Urinary bladder (tissue), 4 donors: ENCODE measurements around the gene RFPL2. TPM values are rescaled to one million over a fixed set of nuclear protein-coding genes. Genes with fewer than 3 reads are reported as not detected.

Source experiments
- DNase-seq: peaks from one replicate; pipeline ENCODE4 v3.0.0-alpha.2; 2015; ENCODE audit errors: extremely low spot score
- H3K27ac ChIP-seq: one replicate; pipeline ENCODE4 v1.5.1; 2013; ENCODE audit warnings: low read depth, mild to moderate bottlenecking, moderate library complexity
- H3K36me3 ChIP-seq: one replicate; pipeline ENCODE4 v1.6.1; 2013; ENCODE audit warnings: mild to moderate bottlenecking, moderate library complexity; ENCODE audit not compliant: insufficient read depth
- H3K4me1 ChIP-seq: one replicate; pipeline ENCODE4 v1.6.1; 2013; ENCODE audit warnings: mild to moderate bottlenecking, moderate library complexity; ENCODE audit not compliant: insufficient read depth
- H3K4me3 ChIP-seq: one replicate; pipeline ENCODE4 v1.5.1; 2013; ENCODE audit warnings: low read depth, low read length
- WGBS: extraction: QIAGEN DNeasy Blood & Tissue Kit; methylation state at CpG from one replicate; pipeline ENCODE4 v1.1.7; 2013; 5-methylcytosine and 5-hydroxymethylcytosine counted together
- polyA plus RNA-seq: library from polyadenylated mRNA; stranded (reverse); fragments of 200-250 nt; gene quantifications from one replicate; pipeline ENCODE4 v1.2.3, GENCODE V29; 2013
- total RNA-seq: library from RNA; depleted of rRNA; stranded (reverse); fragments of >200 nt; gene quantifications from one replicate; pipeline ENCODE4 v1.2.3, GENCODE V29; 2014
- donor health status: healthy with polysubstance abuse.
- donor health status: healthy.

Gene RFPL2
- total RNA-seq (not detected), polyA plus RNA-seq (not detected)

DNA sequence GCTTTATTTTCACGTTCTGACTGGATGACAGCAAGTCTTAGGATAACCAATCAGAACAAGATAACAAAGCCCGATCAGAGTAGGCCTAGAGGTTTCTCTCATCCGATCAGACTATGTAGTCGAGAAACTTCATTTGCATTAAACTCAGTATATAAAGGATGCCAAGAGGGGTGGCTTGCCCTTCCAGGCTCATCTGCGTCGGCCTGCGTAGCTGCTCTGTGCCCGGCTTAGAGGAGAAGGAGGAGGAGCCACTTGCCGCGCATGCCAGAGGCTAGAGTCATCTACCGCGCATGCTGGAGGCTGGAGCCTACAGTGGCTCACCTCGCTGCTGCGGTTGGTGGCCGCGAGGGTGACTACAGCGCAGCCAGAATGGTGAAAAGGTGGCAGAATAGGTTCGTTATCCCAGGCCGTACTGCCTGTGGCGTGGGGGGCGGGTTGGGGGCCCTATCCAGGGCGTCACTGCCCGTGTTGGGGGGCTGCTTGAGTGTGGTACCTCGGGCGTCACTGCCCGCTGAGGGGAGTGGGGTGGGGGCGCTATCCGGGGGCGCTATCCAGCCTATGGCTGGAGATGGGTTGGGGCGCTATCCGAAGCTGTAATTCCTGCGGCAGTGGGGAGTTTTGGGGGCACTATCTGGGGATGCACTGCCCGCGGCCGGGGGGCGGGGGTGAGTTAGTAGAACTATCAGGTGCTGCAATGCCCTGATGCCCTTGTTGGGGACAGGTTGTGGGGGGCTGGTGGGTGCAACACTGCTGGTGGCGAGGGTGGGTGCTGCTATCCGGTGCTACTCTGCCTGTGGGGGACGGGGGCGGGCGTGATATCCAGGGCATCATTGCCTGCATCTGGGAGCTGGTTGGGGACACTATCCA lies at the start of gene RFPL2:
Gene RFPL2 (minus strand): TSS at position 218 of the 867 bp plus-strand sequence. CDS start 2,622 bp downstream, outside the sequence.
- H3K36me3 ChIP-seq: no peaks in the 10 kb centered on the region
- 66% methylated on average over 41 of the region's 41 CpGs for WGBS
- H3K4me3 ChIP-seq: no peak within 1 kb of the TSS
- no peak within 1 kb of the TSS for H3K27ac ChIP-seq
- H3K4me1 ChIP-seq: no peaks in the 10 kb centered on the region
- no peak for DNase-seq

DNA sequence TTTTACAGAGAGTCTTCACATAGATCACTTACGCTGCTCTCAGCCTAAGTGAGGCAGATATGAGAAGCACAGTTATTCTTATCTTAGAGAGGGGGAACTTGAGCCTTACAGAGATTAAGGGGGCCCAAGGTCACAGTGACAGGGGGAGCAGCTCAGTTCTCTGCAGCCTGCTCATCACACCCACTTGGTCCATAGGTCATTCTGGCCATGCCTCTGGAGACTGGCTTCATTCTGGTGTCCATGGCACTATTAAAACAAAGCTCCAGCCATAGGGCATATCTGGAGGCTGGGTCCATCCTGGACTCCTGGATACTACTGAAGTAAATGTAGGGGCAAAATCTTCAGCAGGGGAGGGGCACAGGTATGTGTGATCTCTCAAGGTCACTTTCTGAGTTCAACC lies 44.4 kb upstream of the RFPL2 start:
- no peaks in the 10 kb centered on the region for H3K36me3 ChIP-seq
- no peak for DNase-seq
- no peak overlapping the region for H3K4me3 ChIP-seq
- WGBS: 48% methylated on average over 1 of the region's 1 CpG
- no peaks in the 10 kb centered on the region for H3K4me1 ChIP-seq
- no peak overlapping the region for H3K27ac ChIP-seq

DNA sequence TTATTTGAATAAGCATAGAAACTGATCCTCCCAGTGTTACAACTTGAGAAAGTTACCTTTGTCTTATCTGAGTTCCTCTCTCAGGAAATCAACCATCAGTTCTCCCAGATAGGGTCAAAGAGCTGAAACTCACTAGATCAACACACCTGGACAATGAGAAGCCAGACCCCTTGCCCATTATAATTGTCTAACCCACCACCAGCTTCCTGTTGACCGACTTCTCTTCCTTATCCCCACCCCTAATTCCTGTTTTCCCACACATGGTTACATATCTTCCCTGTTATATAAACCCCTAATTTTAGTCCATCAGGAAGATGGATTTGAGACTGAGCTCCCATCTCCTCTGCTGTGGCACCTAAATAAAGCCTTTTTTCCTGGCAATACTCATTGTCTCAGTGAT lies 43.4 kb upstream of the RFPL2 start:
- WGBS: 47% methylated on average over 1 of the region's 1 CpG
- H3K4me3 ChIP-seq: no peak overlapping the region
- no peaks in the 10 kb centered on the region for H3K4me1 ChIP-seq
- no peaks in the 10 kb centered on the region for H3K36me3 ChIP-seq
- DNase-seq: no peak
- H3K27ac ChIP-seq: no peak overlapping the region

GRCh38 chr22:32246166-32246565 lies 41.3 kb upstream of the RFPL2 start:
- no peak overlapping the region for H3K27ac ChIP-seq
- no peaks in the 10 kb centered on the region for H3K36me3 ChIP-seq
- no peak overlapping the region for H3K4me3 ChIP-seq
- DNase-seq: no peak
- 79% methylated on average over 5 of the region's 5 CpGs for WGBS
- no peaks in the 10 kb centered on the region for H3K4me1 ChIP-seq

DNA sequence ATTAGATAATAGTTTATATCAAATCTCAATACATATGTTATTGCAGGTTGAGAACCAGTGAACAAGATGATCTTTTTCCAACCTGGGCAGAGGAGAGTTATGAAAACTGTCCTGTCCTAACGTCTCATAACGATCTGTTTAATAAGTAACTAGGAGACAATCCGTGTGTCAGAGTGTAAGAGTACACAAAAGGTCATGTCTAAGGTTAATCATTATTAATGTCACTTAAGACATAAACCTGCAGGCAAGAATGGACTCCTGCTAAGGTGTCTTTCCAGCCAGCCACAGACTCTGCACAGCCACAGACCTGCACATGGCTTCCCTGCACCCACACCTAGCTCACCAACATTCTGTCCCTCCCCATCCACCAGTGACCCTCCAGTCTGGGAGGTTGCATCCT lies 40.2 kb upstream of the RFPL2 start:
- no peak for DNase-seq
- Histone ChIP-seq H3K4me1 (no peaks in the 10 kb centered on the region), H3K36me3 (no peaks in the 10 kb centered on the region), H3K27ac (no peak overlapping the region), H3K4me3 (no peak overlapping the region)
- WGBS: 66% methylated on average over 3 of the region's 3 CpGs

GRCh38 chr22:32244547-32244946 lies 39.7 kb upstream of the RFPL2 start:
- Histone ChIP-seq H3K36me3 (no peaks in the 10 kb centered on the region), H3K4me3 (no peak overlapping the region), H3K27ac (no peak overlapping the region), H3K4me1 (no peaks in the 10 kb centered on the region)
- DNase-seq: no peak
- 96% methylated on average over 1 of the region's 1 CpG for WGBS

GRCh38 chr22:32240461-32240860 lies 35.6 kb upstream of the RFPL2 start:
- 75% methylated on average over 2 of the region's 2 CpGs for WGBS
- no peak for DNase-seq
- Histone ChIP-seq H3K4me1 (no peaks in the 10 kb centered on the region), H3K36me3 (no peaks in the 10 kb centered on the region), H3K4me3 (no peak overlapping the region), H3K27ac (no peak overlapping the region)

DNA sequence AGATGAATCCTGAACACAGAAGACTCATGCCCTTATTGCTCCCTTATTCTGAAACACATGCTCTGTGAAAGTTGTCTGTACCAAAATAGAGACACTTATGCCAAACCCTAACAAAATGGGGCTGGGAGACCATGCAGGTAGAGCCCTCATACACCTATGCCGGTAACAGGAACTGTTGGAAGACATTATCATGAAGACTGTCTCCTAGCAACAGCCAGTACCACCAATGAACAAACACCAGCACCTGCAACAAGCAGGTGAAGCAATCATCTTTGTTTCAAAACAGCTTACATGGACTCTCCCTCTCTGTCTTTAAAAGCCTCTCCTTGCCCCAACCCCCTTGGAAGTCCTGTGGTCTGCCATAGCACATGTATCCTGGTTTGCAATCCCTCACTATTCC lies 33.0 kb upstream of the RFPL2 start:
- WGBS: 81% methylated on average over 1 of the region's 1 CpG
- H3K27ac ChIP-seq: no peak overlapping the region
- no peaks in the 10 kb centered on the region for H3K36me3 ChIP-seq
- no peak overlapping the region for H3K4me3 ChIP-seq
- DNase-seq: no peak
- H3K4me1 ChIP-seq: no peaks in the 10 kb centered on the region

DNA sequence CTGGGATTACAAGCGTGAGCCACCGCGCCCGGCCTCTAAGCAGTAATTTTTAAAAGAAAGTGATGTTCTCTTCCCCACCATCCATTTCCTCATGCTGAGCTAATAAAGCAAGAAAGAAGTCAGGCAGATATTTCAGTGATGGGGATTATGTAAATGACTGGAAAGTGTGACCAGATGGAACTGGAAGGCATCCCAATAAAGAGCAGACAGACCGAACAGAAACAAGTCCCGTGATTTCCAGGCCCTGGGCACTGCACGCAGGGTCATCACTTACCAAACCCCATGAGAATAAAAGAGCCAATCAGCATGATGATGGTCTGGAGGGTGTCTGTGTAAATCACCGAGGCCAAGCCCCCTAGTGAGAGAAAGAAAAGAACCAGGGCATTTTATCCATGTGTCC lies 32.1 kb upstream of the RFPL2 start:
- Histone ChIP-seq H3K4me1 (no peaks in the 10 kb centered on the region), H3K27ac (no peak overlapping the region), H3K36me3 (no peaks in the 10 kb centered on the region), H3K4me3 (no peak overlapping the region)
- 67% methylated on average over 8 of the region's 8 CpGs for WGBS
- no peak for DNase-seq

GRCh38 chr22:32233091-32233490 lies 28.2 kb upstream of the RFPL2 start:
- WGBS: 79% methylated on average over 5 of the region's 5 CpGs
- Histone ChIP-seq H3K4me3 (no peak overlapping the region), H3K27ac (no peak overlapping the region), H3K36me3 (no peaks in the 10 kb centered on the region), H3K4me1 (no peaks in the 10 kb centered on the region)
- DNase-seq: no peak

- no peak overlapping the region for H3K4me3 ChIP-seq
- no peak overlapping the region for H3K27ac ChIP-seq
- H3K36me3 ChIP-seq: no peaks in the 10 kb centered on the region
- no peak for DNase-seq
- no peaks in the 10 kb centered on the region for H3K4me1 ChIP-seq
- 52% methylated on average over 5 of the region's 5 CpGs for WGBS
Measured at GRCh38 chr22:32232191-32232830, 27.4 kb upstream of the RFPL2 start.

GRCh38 chr22:32226326-32227104 lies 21.6 kb upstream of the RFPL2 start:
- no peaks in the 10 kb centered on the region for H3K36me3 ChIP-seq
- DNase-seq: no peak
- H3K27ac ChIP-seq: no peak overlapping the region
- 53% methylated on average over 7 of the region's 7 CpGs for WGBS
- H3K4me1 ChIP-seq: no peaks in the 10 kb centered on the region
- H3K4me3 ChIP-seq: no peak overlapping the region

DNA sequence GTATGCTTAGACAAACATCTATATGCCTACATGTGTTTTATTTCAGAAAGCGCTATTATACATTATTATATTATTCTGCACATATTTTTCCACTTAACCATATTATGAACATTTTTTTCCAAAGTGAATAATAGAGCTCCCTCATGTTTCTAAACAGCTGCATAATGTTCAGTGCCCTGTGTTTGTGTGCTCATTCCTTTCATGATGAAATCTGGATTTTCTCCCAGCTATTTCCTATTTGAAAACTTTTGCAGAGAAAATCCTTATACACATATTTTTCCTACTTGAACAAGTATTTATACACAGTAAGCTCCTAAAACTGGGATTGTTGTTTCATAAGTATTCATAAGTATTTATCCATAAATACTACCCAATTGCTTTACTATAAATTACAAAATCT lies 18.1 kb upstream of the RFPL2 start:
- no peaks in the 10 kb centered on the region for H3K36me3 ChIP-seq
- H3K4me3 ChIP-seq: no peak overlapping the region
- no peak for DNase-seq
- 59% methylated on average over 1 of the region's 1 CpG for WGBS
- H3K4me1 ChIP-seq: no peaks in the 10 kb centered on the region
- no peak overlapping the region for H3K27ac ChIP-seq

DNA sequence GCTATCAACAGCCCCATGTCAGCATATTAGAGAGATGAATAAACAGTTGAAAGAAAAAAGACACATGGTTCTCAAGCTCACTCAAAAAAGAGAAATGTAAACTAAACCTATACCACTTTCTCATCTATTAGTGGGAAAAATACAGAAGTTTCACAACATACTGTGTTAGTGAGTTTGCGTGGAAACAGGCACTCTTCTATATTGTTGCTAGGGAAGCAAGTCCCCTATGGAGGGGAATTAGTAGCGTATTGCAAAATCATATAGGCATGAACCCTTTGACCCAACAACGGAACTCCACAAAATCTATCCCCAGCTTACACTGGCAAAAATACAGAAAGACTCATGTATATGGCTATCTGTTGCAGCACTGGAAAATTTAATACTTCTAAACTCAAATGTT lies 14.2 kb upstream of the RFPL2 start:
- no peaks in the 10 kb centered on the region for H3K36me3 ChIP-seq
- no peak for DNase-seq
- WGBS: 85% methylated on average over 3 of the region's 3 CpGs
- no peak overlapping the region for H3K4me3 ChIP-seq
- H3K27ac ChIP-seq: no peak overlapping the region
- H3K4me1 ChIP-seq: no peaks in the 10 kb centered on the region
